ENCODE measurements around the gene STK24.
"Not testable (repeated sequence)": the region's sequence is repeated elsewhere in the genome, so short reads cannot be mapped to it uniquely, and the experiment has no call there.

STK24 gene

DNA sequence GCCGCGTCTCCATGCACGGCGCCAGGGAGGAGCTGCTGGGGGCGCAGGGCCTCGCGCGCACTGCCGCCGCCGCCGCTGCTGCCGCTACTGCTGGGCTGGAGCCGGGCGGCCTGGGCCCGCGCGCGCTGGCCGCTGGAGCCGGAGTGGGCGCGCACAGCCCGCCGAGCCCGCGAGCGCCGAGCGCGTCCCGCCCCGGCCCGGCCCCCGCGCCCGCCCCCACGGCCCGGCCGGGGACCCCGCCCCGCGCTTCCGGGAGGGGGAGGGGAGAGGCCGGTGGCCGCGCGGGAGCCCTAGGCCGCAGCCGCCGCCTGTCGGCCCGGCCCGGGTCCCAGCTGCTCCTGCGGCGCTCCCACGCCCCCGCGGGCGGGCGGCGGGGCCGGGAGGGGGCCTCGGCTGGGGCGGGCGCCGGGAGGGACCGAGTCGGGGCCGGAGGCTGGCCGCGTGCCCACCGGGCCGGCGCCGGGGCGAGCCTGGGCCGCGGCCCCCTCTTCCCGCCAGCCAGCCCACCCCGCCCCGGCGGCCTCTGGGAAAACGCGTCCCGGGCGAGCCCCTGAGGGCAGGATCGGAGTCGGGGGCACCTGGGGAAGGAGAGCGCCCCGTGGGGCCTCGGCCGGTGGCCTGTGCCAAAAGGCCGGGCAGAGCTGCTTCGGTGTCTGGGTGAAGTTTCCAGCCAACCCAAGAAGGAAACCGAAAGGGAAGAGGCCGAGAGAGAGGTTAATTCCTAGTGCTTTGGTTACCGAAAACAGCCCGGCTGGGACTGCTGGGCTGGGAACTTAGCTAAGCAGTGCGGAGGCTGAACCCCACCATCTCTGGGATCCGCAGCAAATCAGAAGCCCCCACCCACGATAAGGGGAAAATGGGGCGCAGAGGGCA, at the start of gene STK24:
Gene STK24, minus strand, starts transcription at position 145 of the 873 bp plus-strand sequence. CDS start 321 bp downstream, outside the sequence.
- peak within 1 kb of the TSS; percentile 81 for H3K27ac ChIP-seq
- TF ChIP-seq ZFX (IDR thresholded peaks at IDR 0.05; ENCODE audit: borderline replicate concordance): no peak
- no peak for TF ChIP-seq CTCF (IDR thresholded peaks at IDR 0.05)

- TF ChIP-seq ZFX (IDR thresholded peaks at IDR 0.05; ENCODE audit: borderline replicate concordance): no peak
- TF ChIP-seq CTCF (IDR thresholded peaks at IDR 0.05): no peak
- H3K27ac ChIP-seq: no peak overlapping the region
These were observed 49.5 kb upstream of the STK24 start for GRCh38 chr13:98626298-98626935.

DNA sequence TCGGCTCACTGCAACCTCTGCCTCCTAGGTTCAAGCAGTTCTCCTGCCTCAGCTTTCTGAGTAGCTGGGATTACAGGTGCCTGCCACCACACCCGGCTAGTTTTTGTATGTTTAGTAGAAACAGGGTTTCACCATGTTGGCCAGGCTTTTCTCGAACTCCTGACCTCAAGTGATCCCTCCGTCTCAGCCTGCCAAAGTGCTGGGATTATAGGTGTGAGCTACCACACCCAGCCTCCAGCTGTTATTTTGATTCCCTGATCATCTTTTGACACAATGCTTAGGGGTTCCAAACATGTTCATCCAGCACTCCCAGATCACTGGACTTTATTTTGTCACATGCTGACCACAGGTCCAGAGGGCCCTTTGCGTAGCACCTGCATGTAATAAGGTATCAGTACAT, 47.7 kb upstream of the STK24 start:
- H3K27ac ChIP-seq: not testable (repeated sequence)

- no peak overlapping the region for H3K27ac ChIP-seq
- TF ChIP-seq ZFX (IDR thresholded peaks at IDR 0.05; ENCODE audit: borderline replicate concordance) (no peak), CTCF (IDR thresholded peaks at IDR 0.05) (no peak)
These were observed 46.0 kb upstream of the STK24 start for GRCh38 chr13:98622931-98623331.

GRCh38 chr13:98619556-98619955, 42.6 kb upstream of the STK24 start:
- TF ChIP-seq CTCF (IDR thresholded peaks at IDR 0.05) (no peak), ZFX (IDR thresholded peaks at IDR 0.05; ENCODE audit: borderline replicate concordance) (no peak)
- no peak overlapping the region for H3K27ac ChIP-seq

- H3K27ac ChIP-seq: not testable (repeated sequence)
These were observed 38.7 kb upstream of the STK24 start for GRCh38 chr13:98615595-98615994.

GRCh38 chr13:98613591-98613990, 36.7 kb upstream of the STK24 start:
- no peak overlapping the region for H3K27ac ChIP-seq
- TF ChIP-seq CTCF (IDR thresholded peaks at IDR 0.05) (no peak), ZFX (IDR thresholded peaks at IDR 0.05; ENCODE audit: borderline replicate concordance) (no peak)

- no peak for TF ChIP-seq ZFX (IDR thresholded peaks at IDR 0.05; ENCODE audit: borderline replicate concordance)
- H3K27ac ChIP-seq: no peak overlapping the region
These were observed 32.8 kb upstream of the STK24 start for GRCh38 chr13:98609756-98610155.
